Mammary epithelial cell (primary cell): ENCODE data around the gene FAM83C.

Experiments
- CTCF ChIP-seq, 2 donors: IDR thresholded peaks in 1 of 2; conservative IDR thresholded peaks in 1 of 2; 2 replicates each; pipeline ENCODE4 v1.5.1; 2011 to 2012; ENCODE audit warnings: inconsistent platforms in 2 of 2, low read length in 2 of 2, mild to moderate bottlenecking in 2 of 2, control low read depth in 1 of 2, low read depth in 1 of 2; ENCODE audit not compliant: insufficient read depth in 1 of 2; ENCODE audit errors: extremely low read depth in 1 of 2
- EZH2 ChIP-seq: IDR thresholded peaks from 2 replicates; pipeline ENCODE4 v1.6.1; 2012; ENCODE audit warnings: low read length, inconsistent platforms, borderline replicate concordance

GRCh38 chr20:35271904-35272303 lies 20.3 kb downstream of the FAM83C start:
- TF ChIP-seq CTCF (conservative IDR thresholded peaks at IDR 0.05 in 1 of 2, IDR thresholded peaks at IDR 0.05 in 1 of 2; ENCODE audit: extremely low read depth in 1 of 2, insufficient read depth in 1 of 2, low read depth in 1 of 2, low read length in 2 of 2) (no peak), EZH2 (no peak)
